Measurements from ENCODE around the gene PACSIN1.
A peak's percentile ranks its signal among the peaks of the same experiment; 100 is the strongest.

GRCh38 chr6:34425498-34426410, 40.1 kb upstream of the PACSIN1 start, which contains the start of gene RPS10:
- TF ChIP-seq POLR2A (IDR thresholded peaks at IDR 0.05) (peak; percentile 85), CTCF (IDR thresholded peaks at IDR 0.05) (no peak)
